GM23338 (cell line): ENCODE measurements around the gene TRAF5. TPM values are rescaled to one million over a fixed set of nuclear protein-coding genes. Genes with fewer than 3 reads are reported as not detected.
A peak's percentile ranks its signal among the peaks of the same experiment; 100 is the strongest.
"Not testable (repeated sequence)": the region's sequence is repeated elsewhere in the genome, so short reads cannot be mapped to it uniquely, and the experiment has no call there.

Experiments
- ATAC-seq: fragments of 200-7000 bp; cut with Tn5 transposase; 3 replicates; pipeline ENCODE4 v1.9.1; 2020
- DNase-seq: peaks from one replicate; pipeline ENCODE4 v3.0.0-alpha.2; 2015; ENCODE audit warnings: low spot score
- H2AFZ ChIP-seq: fragments of 200-600 bp; sonication (generic); 2 replicates; pipeline ENCODE4 v1.8.0; 2016; ENCODE audit warnings: antibody characterized with exemption, mild to moderate bottlenecking, moderate library complexity
- H3F3A ChIP-seq: fragments of 200-600 bp; sonication (generic); replicated peaks from 2 replicates; pipeline ENCODE4 v1.8.0; 2017; ENCODE audit warnings: antibody characterized with exemption, mixed run types, low read depth
- H3K27ac ChIP-seq: fragments of 200-600 bp; sonication (generic); 2 replicates; pipeline ENCODE4 v1.6.1; 2016; ENCODE audit warnings: low read depth
- H3K27me3 ChIP-seq: fragments of 200-600 bp; sonication (generic); 2 replicates; pipeline ENCODE4 v1.8.0; 2016; ENCODE audit warnings: mild to moderate bottlenecking, mixed run types, moderate library complexity; ENCODE audit not compliant: insufficient read depth
- H3K36me3 ChIP-seq: fragments of 200-600 bp; sonication (generic); 2 replicates; pipeline ENCODE4 v1.8.0; 2016; ENCODE audit warnings: mild to moderate bottlenecking; ENCODE audit not compliant: insufficient read depth
- H3K4me1 ChIP-seq: fragments of 200-600 bp; sonication (generic); 2 replicates; pipeline ENCODE4 v1.8.0; 2016; ENCODE audit warnings: mild to moderate bottlenecking, moderate library complexity; ENCODE audit not compliant: insufficient read depth
- H3K4me2 ChIP-seq: fragments of 200-600 bp; sonication (generic); 2 replicates; pipeline ENCODE4 v1.7.1; 2017; ENCODE audit warnings: mixed run types
- H3K4me3 ChIP-seq: fragments of 200-600 bp; sonication (generic); 2 replicates; pipeline ENCODE4 v1.6.1; 2016; ENCODE audit warnings: mixed run types
- H3K79me2 ChIP-seq: fragments of 200-600 bp; sonication (generic); replicated peaks from 2 replicates; pipeline ENCODE4 v1.8.0; 2017; ENCODE audit warnings: mild to moderate bottlenecking; ENCODE audit not compliant: insufficient read depth
- H3K9me2 ChIP-seq: fragments of 200-600 bp; sonication (generic); 2 replicates; pipeline ENCODE4 v1.8.0; 2017; ENCODE audit not compliant: insufficient read depth
- H4K20me1 ChIP-seq: fragments of 200-600 bp; sonication (generic); replicated peaks from 2 replicates; pipeline ENCODE4 v1.8.0; 2017; ENCODE audit warnings: mild to moderate bottlenecking; ENCODE audit not compliant: insufficient read depth
- H3K27ac Mint-ChIP-seq: 2 replicates; pipeline ENCODE4 v1.8.0; 2020; ENCODE audit warnings: inconsistent platforms, mild to moderate bottlenecking, moderate library complexity, mixed read lengths
- H3K27me3 Mint-ChIP-seq: 3 replicates; pipeline ENCODE4 v1.8.0; 2022; ENCODE audit warnings: low read depth, mild to moderate bottlenecking, moderate library complexity, mixed read lengths, inconsistent platforms; ENCODE audit not compliant: insufficient read depth, poor library complexity
- H3K36me3 Mint-ChIP-seq: 3 replicates; pipeline ENCODE4 v1.8.0; 2021; ENCODE audit warnings: low read depth, mild to moderate bottlenecking, inconsistent platforms, moderate library complexity, mixed read lengths
- H3K4me1 Mint-ChIP-seq: 3 replicates; pipeline ENCODE4 v1.8.0; 2020; ENCODE audit warnings: mild to moderate bottlenecking, inconsistent platforms, mixed read lengths
- H3K4me3 Mint-ChIP-seq: 3 replicates; pipeline ENCODE4 v1.8.0; 2021; ENCODE audit warnings: moderate library complexity, mild to moderate bottlenecking, inconsistent platforms, mixed read lengths
- H3K9me3 Mint-ChIP-seq: 3 replicates; pipeline ENCODE4 v1.8.0; 2020; ENCODE audit warnings: moderate library complexity, mild to moderate bottlenecking, inconsistent platforms, mixed read lengths
- NANOG ChIP-seq: IDR thresholded peaks from 2 replicates; pipeline ENCODE4 v1.6.1; 2016; ENCODE audit warnings: antibody characterized with exemption, borderline replicate concordance
- POLR2AphosphoS5 ChIP-seq: IDR thresholded peaks from 2 replicates; pipeline ENCODE4 v1.6.1; 2016; ENCODE audit warnings: antibody characterized with exemption, low read depth
- ZNF114 ChIP-seq: fragments of 250-450 bp; sonication (Bioruptor Pico); IDR thresholded peaks from 2 replicates; pipeline ENCODE4 v1.5.0; 2020; ENCODE audit warnings: mild to moderate bottlenecking, moderate library complexity
- polyA plus RNA-seq: library from polyadenylated mRNA; unstranded; fragments of >200 nt; fragmentation: Nextera tagmentation; extraction: Ambion mirVana; gene quantifications from 2 replicates; pipeline ENCODE4 v1.2.1, GENCODE V29; 2016
- total RNA-seq: library from RNA; depleted of rRNA; stranded (reverse); fragments of >200 nt; shearing (Covaris generic); gene quantifications from 2 replicates; pipeline ENCODE4 v1.2.3, GENCODE V29; 2014

TRAF5 gene
- total and polyA plus RNA-seq, 2 experiments from 2014 or later: 9.2 to 18.9 TPM

DNA sequence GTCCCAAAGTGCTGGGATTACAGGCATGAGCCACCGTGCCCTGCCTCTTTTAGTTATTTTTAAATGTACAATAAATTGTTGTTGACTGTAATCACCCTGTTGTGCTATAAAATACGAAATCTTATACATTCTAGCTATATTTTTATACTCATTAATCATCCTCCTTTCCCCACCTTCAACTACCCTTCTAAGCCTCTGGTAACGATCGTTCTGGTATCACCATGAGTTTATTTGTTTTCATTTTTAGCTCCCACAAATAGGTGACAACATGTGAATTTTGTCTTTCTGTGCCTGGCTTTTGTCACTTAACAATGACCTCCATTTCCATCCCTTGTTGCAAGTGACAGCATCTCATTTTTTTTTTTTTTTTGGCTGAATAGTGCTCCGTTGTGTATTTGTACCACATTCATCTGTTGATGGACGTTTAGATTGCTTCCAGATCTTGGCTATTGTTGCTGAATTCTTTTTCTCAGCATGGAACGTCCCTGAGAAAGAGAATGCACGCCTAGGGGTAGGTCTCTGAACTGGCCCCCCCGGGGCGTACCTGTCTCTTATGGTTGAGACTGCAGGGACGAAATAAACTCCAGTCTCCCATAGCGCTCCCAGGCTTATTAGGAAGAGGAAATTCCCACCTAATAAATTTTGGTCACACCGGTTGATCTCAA, 71.8 kb downstream of the TRAF5 start:
- peak overlapping the region; percentile 33 for H3K27ac Mint-ChIP-seq
- DNase-seq (peak; percentile 34), ATAC-seq (peak; percentile 74)
- H3K4me1 Mint-ChIP-seq: peaks cover 33% of the 10 kb centered on the region
- H3K79me2 ChIP-seq: peaks cover 27% of the 10 kb centered on the region
- H3K27ac ChIP-seq: 0 out of 2 replicates have a peak overlapping the region, but pooled peaks have one; percentile 3
- not testable (repeated sequence) for H4K20me1 ChIP-seq, H3K36me3 ChIP-seq, H3F3A ChIP-seq, H3K9me2 ChIP-seq, H2AFZ ChIP-seq, H3K27me3 ChIP-seq, H3K27me3 Mint-ChIP-seq
- TF ChIP-seq NANOG: peak; percentile 73; the same call in 1 of the 2 replicates
- H3K4me3 Mint-ChIP-seq: peak overlapping the region; percentile 77
- H3K4me3 ChIP-seq: peak overlapping the region; percentile 50
- H3K9me3 Mint-ChIP-seq: peaks cover 19% of the 10 kb centered on the region
- H3K4me1 ChIP-seq: peaks cover 13% of the 10 kb centered on the region
- peaks cover 25% of the 10 kb centered on the region for H3K36me3 Mint-ChIP-seq
- peak overlapping the region; percentile 72 for H3K4me2 ChIP-seq

DNA sequence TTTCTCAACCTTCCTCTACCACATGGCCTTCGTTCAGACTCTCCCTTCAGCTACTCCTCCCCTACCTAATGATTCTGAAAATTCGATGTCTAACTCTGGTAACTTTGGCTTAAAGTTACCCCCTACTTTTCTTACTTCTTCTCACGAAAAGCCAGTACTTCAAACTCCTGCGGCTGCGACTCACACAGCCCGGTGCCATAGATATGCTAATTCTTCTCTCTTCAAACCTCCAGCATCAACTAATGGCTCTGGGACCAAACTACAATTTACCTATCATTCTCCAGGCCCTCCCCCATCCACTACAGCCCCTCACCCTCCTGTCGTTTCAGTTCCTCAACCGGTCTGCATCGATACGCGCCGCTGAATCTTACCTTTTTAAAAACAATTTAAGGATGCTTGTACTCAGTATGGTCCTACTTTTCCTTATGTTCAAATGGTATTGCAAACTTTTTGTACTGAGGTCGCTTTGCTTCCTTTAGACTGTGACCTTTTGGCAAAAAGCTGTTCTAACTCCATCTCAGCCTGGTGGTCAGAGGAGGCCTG, 73.3 kb downstream of the TRAF5 start:
- peak overlapping the region; percentile 72 for H3K4me2 ChIP-seq
- H2AFZ ChIP-seq, H3F3A ChIP-seq, H3K27me3 ChIP-seq, H4K20me1 ChIP-seq, H3K27me3 Mint-ChIP-seq, H3K36me3 ChIP-seq, H3K9me2 ChIP-seq: not testable (repeated sequence)
- H3K4me3 ChIP-seq: peak overlapping the region; percentile 50
- H3K27ac ChIP-seq: peak overlapping the region; percentile 87
- peaks cover 30% of the 10 kb centered on the region for H3K36me3 Mint-ChIP-seq
- H3K79me2 ChIP-seq: peaks cover 38% of the 10 kb centered on the region
- H3K4me1 ChIP-seq: peaks cover 13% of the 10 kb centered on the region
- peak overlapping the region; percentile 90 for H3K27ac Mint-ChIP-seq
- peaks cover 33% of the 10 kb centered on the region for H3K4me1 Mint-ChIP-seq
- TF ChIP-seq NANOG (peak; percentile 48), ZNF114 (CRISPR knock-in tag) (0 out of 2 replicates have a peak, but pooled peaks have one; percentile 42), POLR2AphosphoS5 (peak; percentile 55)
- H3K4me3 Mint-ChIP-seq: peak overlapping the region; percentile 77
- DNase-seq (peak; percentile 84), ATAC-seq (peak; percentile 51)
- H3K9me3 Mint-ChIP-seq: peaks cover 25% of the 10 kb centered on the region

DNA sequence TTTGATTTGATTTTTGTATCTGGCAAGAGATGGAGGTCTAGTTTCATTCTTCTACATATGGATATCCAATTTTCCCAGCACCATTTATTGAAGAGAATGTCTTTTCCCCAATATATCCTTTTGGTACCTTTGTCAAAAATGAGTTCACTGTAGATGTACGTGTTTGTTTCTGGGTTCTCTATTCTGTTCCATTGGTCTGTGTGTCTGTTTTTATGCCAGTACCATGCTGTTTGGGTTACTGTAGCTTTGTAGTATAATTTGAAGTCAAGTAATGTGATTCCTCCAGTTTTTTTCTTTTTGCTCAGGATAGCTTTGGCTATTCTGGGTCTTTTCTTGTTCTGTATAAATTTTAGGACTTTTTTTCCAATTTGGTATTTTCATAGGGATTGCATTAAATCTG, 75.1 kb downstream of the TRAF5 start:
- not testable (repeated sequence) for H3K4me2 ChIP-seq, H3K27ac ChIP-seq, H3K36me3 ChIP-seq, H3F3A ChIP-seq, H3K27me3 Mint-ChIP-seq, ATAC-seq, DNase-seq, H3K4me3 ChIP-seq, H3K27me3 ChIP-seq, H3K9me2 ChIP-seq, H3K27ac Mint-ChIP-seq, H2AFZ ChIP-seq, H4K20me1 ChIP-seq
- Mint-ChIP-seq H3K4me1 (peaks cover 33% of the 10 kb centered on the region), H3K4me3 (0 out of 3 replicates have a peak overlapping the region, but pooled peaks have one; percentile 11), H3K36me3 (peaks cover 48% of the 10 kb centered on the region), H3K9me3 (peaks cover 42% of the 10 kb centered on the region)
- Histone ChIP-seq H3K4me1 (peaks cover 13% of the 10 kb centered on the region), H3K79me2 (peaks cover 51% of the 10 kb centered on the region)

DNA sequence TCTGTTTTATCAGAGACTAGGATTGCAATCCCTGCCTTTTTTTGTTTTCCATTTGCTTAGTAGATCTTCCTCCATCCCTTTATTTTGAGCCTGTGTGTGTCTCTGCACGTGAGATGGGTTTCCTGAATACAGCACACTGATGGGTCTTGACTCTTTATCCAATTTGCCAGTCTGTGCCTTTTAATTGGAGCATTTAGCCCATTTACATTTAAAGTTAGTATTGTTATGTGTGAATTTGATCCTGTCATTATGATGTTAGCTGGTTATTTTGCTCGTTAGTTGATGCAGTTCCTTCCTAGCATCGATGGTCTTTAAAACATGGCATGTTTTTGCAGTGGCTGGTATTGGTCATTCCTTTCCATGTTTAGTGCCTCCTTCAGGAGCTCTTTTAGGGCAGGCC, 79.5 kb downstream of the TRAF5 start:
- not testable (repeated sequence) for H3F3A ChIP-seq, H3K9me2 ChIP-seq, H3K27me3 ChIP-seq, ATAC-seq, H4K20me1 ChIP-seq, H3K4me3 ChIP-seq, H3K4me3 Mint-ChIP-seq, H3K27me3 Mint-ChIP-seq, H3K4me1 Mint-ChIP-seq, DNase-seq, H2AFZ ChIP-seq, H3K27ac ChIP-seq, H3K4me2 ChIP-seq, H3K36me3 ChIP-seq, H3K27ac Mint-ChIP-seq, H3K4me1 ChIP-seq
- Mint-ChIP-seq H3K36me3 (peaks cover 88% of the 10 kb centered on the region), H3K9me3 (peaks cover 79% of the 10 kb centered on the region)
- peaks cover 54% of the 10 kb centered on the region for H3K79me2 ChIP-seq

DNA sequence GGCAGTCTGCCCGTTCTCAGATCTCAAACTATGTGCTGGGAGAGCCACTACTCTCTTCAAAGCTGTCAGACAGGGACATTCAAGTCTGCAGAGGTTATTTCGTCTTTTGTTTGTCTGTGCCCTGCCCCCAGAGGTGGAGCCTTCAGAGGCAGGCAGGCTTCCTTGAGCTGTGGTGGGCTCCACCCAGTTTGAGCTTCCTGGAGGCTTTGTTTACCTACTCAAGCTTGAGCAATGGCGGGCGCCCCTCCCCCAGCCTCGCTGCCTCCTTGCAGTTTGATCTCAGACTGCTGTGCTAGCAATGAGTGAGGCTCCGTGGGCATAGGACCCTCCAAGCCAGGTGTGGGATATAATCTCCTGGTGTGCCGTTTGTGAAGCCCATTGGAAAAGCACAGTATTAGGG, 81.1 kb downstream of the TRAF5 start:
- H3K4me3 Mint-ChIP-seq, ATAC-seq, H3K4me2 ChIP-seq, H3K4me1 Mint-ChIP-seq, H4K20me1 ChIP-seq, H3K27ac Mint-ChIP-seq, H3K27me3 ChIP-seq, H3K36me3 ChIP-seq, H3K27ac ChIP-seq, H3K27me3 Mint-ChIP-seq, H3K4me3 ChIP-seq, H3F3A ChIP-seq, H3K9me2 ChIP-seq, H3K4me1 ChIP-seq, H2AFZ ChIP-seq: not testable (repeated sequence)
- DNase-seq: peak; percentile 6
- H3K9me3 Mint-ChIP-seq: peaks cover 74% of the 10 kb centered on the region
- H3K79me2 ChIP-seq: peaks cover 37% of the 10 kb centered on the region
- H3K36me3 Mint-ChIP-seq: peaks cover 88% of the 10 kb centered on the region
